Loucy (cell line): ENCODE data around the gene OAF.

ENCODE experiments used
- EZH2phosphoT487 ChIP-seq: fragments of 200-600 bp; IDR thresholded peaks from 2 replicates; pipeline ENCODE4 v1.6.1; 2018; ENCODE audit warnings: antibody characterized with exemption, mild to moderate bottlenecking, moderate library complexity, borderline replicate concordance
- TF ChIP-seq, protein P1 (sequence below): fragments of 200-600 bp; sonication (generic); conservative IDR thresholded peaks from 2 replicates; pipeline ENCODE4 v1.5.1; 2014; ENCODE audit warnings: mild to moderate bottlenecking, antibody characterized with exemption, low read length

DNA sequence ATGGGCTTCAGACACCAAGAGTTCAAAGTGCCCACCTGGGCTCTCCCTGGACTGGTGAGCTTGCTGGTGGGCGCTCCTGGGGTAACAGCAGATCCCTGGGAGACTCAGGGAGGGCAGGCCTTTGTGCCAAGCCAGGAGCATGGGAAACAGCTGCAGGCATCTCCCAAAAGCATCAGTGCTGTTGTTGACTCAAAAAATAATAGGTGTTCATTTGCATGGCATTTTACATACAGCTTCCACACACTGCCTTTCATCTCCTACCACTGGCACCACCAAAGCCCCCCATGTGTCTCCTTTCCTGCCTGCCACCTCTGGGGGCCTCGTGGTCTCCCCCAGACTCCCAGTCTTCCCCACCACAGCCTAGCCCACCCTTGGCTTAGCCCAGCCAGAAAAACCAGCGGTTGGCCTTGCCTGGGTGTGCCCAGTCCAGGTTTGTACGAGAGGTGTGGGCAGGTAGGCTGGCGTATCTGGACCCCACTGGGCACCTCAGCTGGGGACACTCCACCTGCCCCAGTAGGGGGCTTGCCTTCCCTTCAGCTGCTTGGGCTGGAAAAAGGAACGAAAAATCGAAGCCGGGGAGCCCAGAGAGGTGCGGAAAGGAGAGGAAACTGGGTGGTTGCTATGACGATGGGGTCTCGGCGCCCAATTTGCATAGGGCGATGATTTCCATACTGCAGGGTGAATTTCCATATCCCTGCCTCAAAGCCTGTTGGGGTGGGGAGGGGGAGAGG is 44.1 kb downstream of the OAF start:
- TF ChIP-seq, protein P1, sequence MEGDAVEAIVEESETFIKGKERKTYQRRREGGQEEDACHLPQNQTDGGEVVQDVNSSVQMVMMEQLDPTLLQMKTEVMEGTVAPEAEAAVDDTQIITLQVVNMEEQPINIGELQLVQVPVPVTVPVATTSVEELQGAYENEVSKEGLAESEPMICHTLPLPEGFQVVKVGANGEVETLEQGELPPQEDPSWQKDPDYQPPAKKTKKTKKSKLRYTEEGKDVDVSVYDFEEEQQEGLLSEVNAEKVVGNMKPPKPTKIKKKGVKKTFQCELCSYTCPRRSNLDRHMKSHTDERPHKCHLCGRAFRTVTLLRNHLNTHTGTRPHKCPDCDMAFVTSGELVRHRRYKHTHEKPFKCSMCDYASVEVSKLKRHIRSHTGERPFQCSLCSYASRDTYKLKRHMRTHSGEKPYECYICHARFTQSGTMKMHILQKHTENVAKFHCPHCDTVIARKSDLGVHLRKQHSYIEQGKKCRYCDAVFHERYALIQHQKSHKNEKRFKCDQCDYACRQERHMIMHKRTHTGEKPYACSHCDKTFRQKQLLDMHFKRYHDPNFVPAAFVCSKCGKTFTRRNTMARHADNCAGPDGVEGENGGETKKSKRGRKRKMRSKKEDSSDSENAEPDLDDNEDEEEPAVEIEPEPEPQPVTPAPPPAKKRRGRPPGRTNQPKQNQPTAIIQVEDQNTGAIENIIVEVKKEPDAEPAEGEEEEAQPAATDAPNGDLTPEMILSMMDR = no peak
- TF ChIP-seq EZH2phosphoT487 = no peak
